ENCODE measurements around the gene TRAF2.
A peak's percentile ranks its signal among the peaks of the same experiment; 100 is the strongest.

The TRAF2 gene

GRCh38 chr9:136886610-136887597 lies 588 bp downstream of the TRAF2 start:
- peak; percentile 29 for DNase-seq

GRCh38 chr9:136888454-136888853 lies 2.1 kb downstream of the TRAF2 start:
- no peak for DNase-seq

GRCh38 chr9:136889858-136890257 lies 3.5 kb downstream of the TRAF2 start:
- no peak for DNase-seq

GRCh38 chr9:136890661-136891060 lies 4.3 kb downstream of the TRAF2 start:
- DNase-seq, result no peak

- DNase-seq, result no peak
These were observed 9.7 kb downstream of the TRAF2 start for GRCh38 chr9:136896027-136896426.

- no peak for DNase-seq
These were observed 12.3 kb downstream of the TRAF2 start for GRCh38 chr9:136898483-136899100.

GRCh38 chr9:136899196-136899595 lies 12.9 kb downstream of the TRAF2 start:
- DNase-seq, result no peak

- DNase-seq, result no peak
These were observed 14.2 kb downstream of the TRAF2 start for GRCh38 chr9:136900556-136900955.

GRCh38 chr9:136900988-136901515 lies 14.7 kb downstream of the TRAF2 start:
- DNase-seq, result no peak

- peak; percentile 74 for DNase-seq
These were observed 15.4 kb downstream of the TRAF2 start for GRCh38 chr9:136901516-136902258.

GRCh38 chr9:136902259-136902821 lies 16.0 kb downstream of the TRAF2 start:
- DNase-seq, result peak; percentile 90

GRCh38 chr9:136903041-136903554 lies 16.8 kb downstream of the TRAF2 start:
- no peak for DNase-seq

- DNase-seq, result no peak
These were observed 19.9 kb downstream of the TRAF2 start for GRCh38 chr9:136906266-136906665.

GRCh38 chr9:136907011-136907914 lies 20.9 kb downstream of the TRAF2 start:
- no peak for DNase-seq

GRCh38 chr9:136910197-136910900 lies 24.0 kb downstream of the TRAF2 start:
- DNase-seq, result no peak

- DNase-seq, result no peak
These were observed 24.6 kb downstream of the TRAF2 start for GRCh38 chr9:136910901-136911245.

- DNase-seq, result no peak
These were observed 27.6 kb downstream of the TRAF2 start for GRCh38 chr9:136913701-136914438.

GRCh38 chr9:136915632-136916329 lies 29.5 kb downstream of the TRAF2 start:
- DNase-seq, result no peak
